DND-41 (cell line): ENCODE results near the gene HINT3.

Source experiments
- ATAC-seq: fragments of 200-7000 bp; cut with Tn5 transposase; 3 replicates; pipeline ENCODE4 v1.9.1; 2021; ENCODE audit warnings: low read depth; ENCODE audit not compliant: insufficient read depth
- DNase-seq: peaks from one replicate; pipeline ENCODE4 v3.0.0-alpha.2; 2020
- H2AFZ ChIP-seq: 2 replicates; pipeline ENCODE4 v1.6.0; 2012; ENCODE audit warnings: low read depth, low read length
- H3K27ac ChIP-seq: 2 replicates; pipeline ENCODE4 v1.5.1; 2012; ENCODE audit warnings: low read length, inconsistent platforms
- H3K27me3 ChIP-seq: fragments of 200-600 bp; sonication (generic); 2 replicates; pipeline ENCODE4 v1.6.0; 2012; ENCODE audit warnings: low read length, mild to moderate bottlenecking, inconsistent platforms; ENCODE audit not compliant: insufficient read depth, poor library complexity
- H3K36me3 ChIP-seq: 2 replicates; pipeline ENCODE4 v1.5.1; 2012; ENCODE audit warnings: low read length, inconsistent platforms; ENCODE audit not compliant: insufficient read depth
- H3K4me1 ChIP-seq: 2 replicates; pipeline ENCODE4 v1.5.1; 2012; ENCODE audit warnings: mild to moderate bottlenecking, low read length; ENCODE audit not compliant: insufficient read depth
- H3K4me2 ChIP-seq: 2 replicates; pipeline ENCODE4 v1.6.0; 2012; ENCODE audit warnings: mild to moderate bottlenecking, moderate library complexity, low read length, inconsistent platforms; ENCODE audit not compliant: insufficient read depth
- H3K4me3 ChIP-seq, 2 experiments: fragments of 200-600 bp in 1 of 2; shearing (Covaris generic) in 1 of 2; 2 replicates each; pipeline ENCODE4 v1.5.1; 2012 to 2016; ENCODE audit warnings: inconsistent platforms in 2 of 2, low read length in 2 of 2, mild to moderate bottlenecking in 2 of 2, low read depth in 1 of 2, moderate library complexity in 1 of 2
- H3K79me2 ChIP-seq: 2 replicates; pipeline ENCODE4 v1.6.0; 2012; ENCODE audit warnings: low read length, inconsistent platforms; ENCODE audit not compliant: insufficient read depth
- H3K9ac ChIP-seq: 2 replicates; pipeline ENCODE4 v1.6.0; 2012; ENCODE audit warnings: low read depth, mild to moderate bottlenecking, inconsistent platforms, low read length, moderate library complexity
- H3K9me3 ChIP-seq: 2 replicates; pipeline ENCODE4 v1.5.1; 2012; ENCODE audit warnings: low read length, moderate library complexity, mild to moderate bottlenecking, inconsistent platforms; ENCODE audit not compliant: insufficient read depth, severe bottlenecking
- H4K20me1 ChIP-seq: 2 replicates; pipeline ENCODE4 v1.6.0; 2012; ENCODE audit warnings: low read length; ENCODE audit not compliant: insufficient read depth
- CTCF ChIP-seq: IDR thresholded peaks from 2 replicates; pipeline ENCODE4 v1.5.1; 2012; ENCODE audit warnings: borderline replicate concordance, low read length, moderate library complexity, mild to moderate bottlenecking; ENCODE audit not compliant: poor library complexity, severe bottlenecking; ENCODE audit errors: extremely low read depth
- EZH2 ChIP-seq: IDR thresholded peaks from 3 replicates; pipeline ENCODE4 v1.6.1; 2012; ENCODE audit warnings: borderline replicate concordance, low read depth, mild to moderate bottlenecking, moderate library complexity, low read length, inconsistent platforms; ENCODE audit not compliant: severe bottlenecking

HINT3 gene

GRCh38 chr6:125943528-125944433, 12.8 kb upstream of the HINT3 start:
- no peaks in the 10 kb centered on the region for H3K9me3 ChIP-seq
- H3K4me1 ChIP-seq = no peaks in the 10 kb centered on the region
- H2AFZ ChIP-seq = no peak overlapping the region
- DNase-seq = no peak
- H3K4me3 ChIP-seq = no peak overlapping the region
- ATAC-seq = no peak
- H3K4me2 ChIP-seq = no peak overlapping the region
- H3K27ac ChIP-seq = no peak overlapping the region
- TF ChIP-seq EZH2 = no peak
- no peak overlapping the region for H3K9ac ChIP-seq
- no peaks in the 10 kb centered on the region for H3K36me3 ChIP-seq
- H4K20me1 ChIP-seq = no peaks in the 10 kb centered on the region
- peaks cover 9% of the 10 kb centered on the region for H3K27me3 ChIP-seq
- H3K79me2 ChIP-seq = no peaks in the 10 kb centered on the region

GRCh38 chr6:125944434-125944816, 12.1 kb upstream of the HINT3 start:
- H4K20me1 ChIP-seq = no peaks in the 10 kb centered on the region
- no peak overlapping the region for H3K27ac ChIP-seq
- no peak overlapping the region for H2AFZ ChIP-seq
- H3K27me3 ChIP-seq = peaks cover 12% of the 10 kb centered on the region
- H3K36me3 ChIP-seq = no peaks in the 10 kb centered on the region
- no peak for DNase-seq
- H3K9ac ChIP-seq = no peak overlapping the region
- no peaks in the 10 kb centered on the region for H3K9me3 ChIP-seq
- no peak overlapping the region for H3K4me2 ChIP-seq
- ATAC-seq = no peak
- TF ChIP-seq CTCF = no peak
- no peak for TF ChIP-seq EZH2
- H3K4me1 ChIP-seq = no peaks in the 10 kb centered on the region
- H3K4me3 ChIP-seq = no peak overlapping the region
- H3K79me2 ChIP-seq = no peaks in the 10 kb centered on the region

GRCh38 chr6:125944896-125945295, 11.7 kb upstream of the HINT3 start:
- ATAC-seq = no peak
- Histone ChIP-seq H3K4me1 (no peaks in the 10 kb centered on the region), H3K79me2 (no peaks in the 10 kb centered on the region), H3K27ac (no peak overlapping the region), H3K36me3 (no peaks in the 10 kb centered on the region), H3K27me3 (peaks cover 11% of the 10 kb centered on the region), H3K4me2 (no peak overlapping the region), H4K20me1 (no peaks in the 10 kb centered on the region), H3K9ac (no peak overlapping the region), H3K4me3 (no peak overlapping the region), H3K9me3 (no peaks in the 10 kb centered on the region), H2AFZ (no peak overlapping the region)
- DNase-seq = no peak
- no peak for TF ChIP-seq EZH2
- TF ChIP-seq CTCF = no peak

- Histone ChIP-seq H3K36me3 (no peaks in the 10 kb centered on the region), H3K9me3 (no peaks in the 10 kb centered on the region), H3K4me1 (no peaks in the 10 kb centered on the region), H3K4me3 (no peak overlapping the region), H3K27ac (no peak overlapping the region), H3K79me2 (no peaks in the 10 kb centered on the region), H2AFZ (no peak overlapping the region), H4K20me1 (no peaks in the 10 kb centered on the region), H3K27me3 (peaks cover 6% of the 10 kb centered on the region), H3K9ac (no peak overlapping the region), H3K4me2 (no peak overlapping the region)
- ATAC-seq = no peak
- no peak for DNase-seq
- TF ChIP-seq CTCF = no peak
- no peak for TF ChIP-seq EZH2
Measured at GRCh38 chr6:125945378-125946141, 11.0 kb upstream of the HINT3 start.
